H1 (cell line): ENCODE data around the gene TRIM14. TPM values are rescaled to one million over a fixed set of nuclear protein-coding genes. Genes with fewer than 3 reads are reported as not detected.

Experiments
- CTCF ChIA-PET: fragments of 300-600 bp; sonication (Branson Sonifier 250); formaldehyde crosslinking; loops from one replicate; lab custom pipeline; 2021; ENCODE audit not compliant: partially characterized antibody; lab: Charles Lee
- POLR2A ChIA-PET: fragments of 300-600 bp; sonication (Branson Sonifier 250); formaldehyde crosslinking; loops from one replicate; lab custom pipeline; 2021; ENCODE audit warnings: inconsistent platforms; ENCODE audit not compliant: partially characterized antibody; lab: Charles Lee
- DNase-seq, 2 experiments: peaks; one replicate each; pipeline versions ENCODE4 v3.0.0 to v3.0.0-alpha.2; 2010 to 2022; ENCODE audit warnings: low spot score in 2 of 2, low read depth in 1 of 2, mixed read lengths in 1 of 2
- FAIRE-seq: peaks from 2 replicates; lab custom pipeline; 2011; peaks lifted over from hg19 to GRCh38; lab: Jason Lieb, UNC
- H2AFZ ChIP-seq: 2 replicates; pipeline ENCODE4 v1.8.1; 2012; ENCODE audit warnings: low read length, inconsistent platforms
- H2AK5ac ChIP-seq: 2 replicates; pipeline ENCODE4 v1.6.1; 2013; ENCODE audit warnings: low read depth, low read length
- H2BK120ac ChIP-seq: replicated peaks from 2 replicates; pipeline ENCODE3; 2013; ENCODE audit warnings: low read depth, low read length, inconsistent platforms
- H2BK12ac ChIP-seq: 2 replicates; pipeline ENCODE4 v1.6.1; 2013; ENCODE audit warnings: low read depth, low read length
- H2BK15ac ChIP-seq: 2 replicates; pipeline ENCODE4 v1.6.1; 2013; ENCODE audit warnings: low read length
- H2BK20ac ChIP-seq: 2 replicates; pipeline ENCODE4 v1.6.1; 2013; ENCODE audit warnings: low read length
- H2BK5ac ChIP-seq: 2 replicates; pipeline ENCODE4 v1.6.1; 2013; ENCODE audit warnings: low read depth, low read length
- H3K14ac ChIP-seq: 2 replicates; pipeline ENCODE4 v1.6.1; 2013; ENCODE audit warnings: inconsistent platforms; ENCODE audit not compliant: insufficient read length
- H3K18ac ChIP-seq: 2 replicates; pipeline ENCODE4 v1.6.1; 2013; ENCODE audit warnings: low read length; ENCODE audit errors: extremely low read depth
- H3K23ac ChIP-seq: 2 replicates; pipeline ENCODE4 v1.6.1; 2013; ENCODE audit warnings: inconsistent platforms; ENCODE audit not compliant: insufficient read length
- H3K23me2 ChIP-seq: 2 replicates; pipeline ENCODE4 v1.6.1; 2013; ENCODE audit warnings: low read depth, low read length
- H3K27ac ChIP-seq: 2 replicates; pipeline ENCODE4 v1.6.1; 2011; ENCODE audit warnings: low read depth, low read length, inconsistent platforms
- H3K27me3 ChIP-seq, 4 experiments: replicated peaks in 1 of 4; 1 replicate in 1 of 4; 2 replicates in 3 of 4; pipeline versions ENCODE4 v1.6.1 to v1.8.1; 2011 to 2013; ENCODE audit warnings: low read length in 3 of 4, mild to moderate bottlenecking in 3 of 4, inconsistent platforms in 2 of 4, mixed read lengths in 2 of 4, moderate library complexity in 1 of 4; ENCODE audit not compliant: control insufficient read depth in 3 of 4, insufficient read depth in 3 of 4; ENCODE audit errors: extremely low read depth in 1 of 4
- H3K36me3 ChIP-seq, 4 experiments: 2 replicates each; pipeline versions ENCODE4 v1.6.1 to v1.8.1; 2011 to 2013; ENCODE audit warnings: mild to moderate bottlenecking in 4 of 4, low read length in 3 of 4, moderate library complexity in 2 of 4, control low read depth in 1 of 4, inconsistent platforms in 1 of 4; ENCODE audit not compliant: insufficient read depth in 4 of 4, control insufficient read depth in 2 of 4
- H3K4ac ChIP-seq: replicated peaks from 2 replicates; pipeline ENCODE3; 2013; ENCODE audit warnings: low read length, low read depth, mixed read lengths, inconsistent platforms; ENCODE audit not compliant: insufficient read length
- H3K4me1 ChIP-seq, 4 experiments: replicated peaks in 1 of 4; 1 replicate in 1 of 4; 2 replicates in 3 of 4; pipeline versions ENCODE4 v1.6.1 to v1.8.1; 2011 to 2013; ENCODE audit warnings: low read length in 3 of 4, inconsistent platforms in 2 of 4, mixed read lengths in 1 of 4; ENCODE audit not compliant: insufficient read depth in 4 of 4, control insufficient read depth in 3 of 4
- H3K4me2 ChIP-seq, 2 experiments: 2 replicates each; pipeline versions ENCODE4 v1.6.1 to v1.8.1; 2011 to 2013; ENCODE audit warnings: low read depth in 2 of 2, low read length in 2 of 2, control low read depth in 1 of 2, inconsistent platforms in 1 of 2, mild to moderate bottlenecking in 1 of 2; ENCODE audit not compliant: insufficient read depth in 1 of 2
- H3K4me3 ChIP-seq, 4 experiments: fragments of 200-600, 300-600 bp in 1 of 4; sonication (generic), shearing (Covaris generic), sonication (Bioruptor Twin) in 1 of 4; 2 replicates each; pipeline versions ENCODE4 v1.5.1 to v1.8.1; 2011 to 2016; ENCODE audit warnings: low read length in 4 of 4, low read depth in 3 of 4, control low read depth in 2 of 4, inconsistent platforms in 2 of 4, mild to moderate bottlenecking in 2 of 4, mixed read lengths in 1 of 4, moderate library complexity in 1 of 4; ENCODE audit not compliant: insufficient read depth in 2 of 4; ENCODE audit errors: extremely low read depth in 1 of 4
- H3K56ac ChIP-seq: replicated peaks from 2 replicates; pipeline ENCODE3; 2013; ENCODE audit warnings: low read depth, mild to moderate bottlenecking, mixed read lengths, low read length, inconsistent platforms; ENCODE audit not compliant: insufficient read length
- H3K79me1 ChIP-seq: 2 replicates; pipeline ENCODE4 v1.6.1; 2013; ENCODE audit warnings: low read depth, low read length, control low read depth
- H3K79me2 ChIP-seq, 2 experiments: 2 replicates each; pipeline versions ENCODE4 v1.6.1 to v1.8.1; 2012 to 2013; ENCODE audit warnings: low read length in 2 of 2, mild to moderate bottlenecking in 2 of 2, inconsistent platforms in 1 of 2; ENCODE audit not compliant: insufficient read depth in 2 of 2, control insufficient read depth in 1 of 2
- H3K9ac ChIP-seq, 4 experiments: replicated peaks in 1 of 4; 1 replicate in 1 of 4; 2 replicates in 3 of 4; pipeline versions ENCODE4 v1.6.1 to v1.8.1; 2011 to 2013; ENCODE audit warnings: low read depth in 3 of 4, low read length in 3 of 4, control low read depth in 2 of 4, mild to moderate bottlenecking in 2 of 4, moderate library complexity in 2 of 4, inconsistent platforms in 1 of 4; ENCODE audit errors: extremely low read depth in 1 of 4
- H3K9me3 ChIP-seq, 2 experiments: 2 replicates each; pipeline versions ENCODE4 v1.6.1 to v1.8.1; 2012 to 2013; ENCODE audit warnings: mild to moderate bottlenecking in 2 of 2, moderate library complexity in 2 of 2, control low read depth in 1 of 2, inconsistent platforms in 1 of 2, low read depth in 1 of 2, low read length in 1 of 2, mixed read lengths in 1 of 2; ENCODE audit not compliant: insufficient read depth in 2 of 2
- H4K20me1 ChIP-seq, 2 experiments: replicated peaks in 1 of 2; 2 replicates each; pipeline versions ENCODE3 to v1.8.1; 2011 to 2013; ENCODE audit warnings: inconsistent platforms in 2 of 2, low read length in 2 of 2, mild to moderate bottlenecking in 1 of 2; ENCODE audit not compliant: insufficient read depth in 2 of 2, control insufficient read depth in 1 of 2
- H4K5ac ChIP-seq: 2 replicates; pipeline ENCODE4 v1.6.1; 2013; ENCODE audit warnings: low read length, low read depth, mixed read lengths, inconsistent platforms; ENCODE audit not compliant: insufficient read length
- H4K8ac ChIP-seq: 2 replicates; pipeline ENCODE4 v1.8.0; 2013; ENCODE audit warnings: mild to moderate bottlenecking, moderate library complexity, low read length, inconsistent platforms; ENCODE audit not compliant: insufficient read depth; ENCODE audit errors: extremely low read depth
- H4K91ac ChIP-seq: replicated peaks from 2 replicates; pipeline ENCODE3; 2013; ENCODE audit warnings: low read length, mixed read lengths, inconsistent platforms; ENCODE audit not compliant: insufficient read length
- BRCA1 ChIP-seq: IDR thresholded peaks from 2 replicates; pipeline ENCODE4 v1.6.1; 2012; ENCODE audit warnings: low read depth, low read length, improper control_type of control experiment
- CTCF ChIP-seq, 3 experiments: IDR thresholded peaks; 1 replicate in 2 of 3; 2 replicates in 1 of 3; pipeline versions ENCODE4 v1.5.1 to v1.6.1; 2011; ENCODE audit warnings: low read length in 3 of 3, mild to moderate bottlenecking in 3 of 3, inconsistent platforms in 2 of 3, low read depth in 1 of 3, moderate library complexity in 1 of 3; ENCODE audit not compliant: insufficient read depth in 1 of 3; ENCODE audit errors: control extremely low read depth in 1 of 3
- FOSL1 ChIP-seq: IDR thresholded peaks from 2 replicates; pipeline ENCODE4 v1.6.1; 2011; ENCODE audit warnings: mild to moderate bottlenecking, low read depth, low read length, moderate library complexity; ENCODE audit not compliant: insufficient read depth
- HDAC2 ChIP-seq, 2 experiments: fragments of 300-600 bp in 1 of 2; sonication (generic) in 1 of 2; IDR thresholded peaks; 2 replicates each; pipeline ENCODE4 v1.6.1; 2011 to 2012; ENCODE audit warnings: low read depth in 2 of 2, low read length in 2 of 2, mild to moderate bottlenecking in 2 of 2, moderate library complexity in 2 of 2, borderline replicate concordance in 1 of 2, inconsistent platforms in 1 of 2
- RXRA ChIP-seq: IDR thresholded peaks from 2 replicates; pipeline ENCODE4 v1.6.1; 2011; ENCODE audit warnings: low read depth, mild to moderate bottlenecking, low read length, moderate library complexity; ENCODE audit not compliant: insufficient read depth
- SIX5 ChIP-seq: IDR thresholded peaks from 2 replicates; pipeline ENCODE4 v1.6.1; 2011; ENCODE audit warnings: mild to moderate bottlenecking, low read depth, low read length
- TBP ChIP-seq: IDR thresholded peaks from 2 replicates; pipeline ENCODE4 v1.6.1; 2011; ENCODE audit warnings: low read depth, low read length, improper control_type of control experiment
- TEAD4 ChIP-seq: IDR thresholded peaks from 2 replicates; pipeline ENCODE4 v1.6.1; 2012; ENCODE audit warnings: low read depth, low read length, inconsistent platforms, mixed read lengths
- ZNF274 ChIP-seq: IDR thresholded peaks from 2 replicates; pipeline ENCODE4 v1.7.0; 2012; ENCODE audit warnings: low read length, borderline replicate concordance; ENCODE audit errors: extremely low read depth
- WGBS, 2 experiments: shearing (Covaris generic) in 1 of 2; methylation state at CpG; one replicate each; pipeline versions ENCODE4 v1.1.6 to v1.1.7; 2013 to 2015; ENCODE audit warnings: low lambda C conversion rate in 2 of 2, mixed read lengths in 2 of 2, inconsistent platforms in 1 of 2, low coverage in 1 of 2, missing lambda C conversion rate in 1 of 2; ENCODE audit not compliant: insufficient replicate concordance in 2 of 2, insufficient coverage in 1 of 2, insufficient read length in 1 of 2; ENCODE audit errors: extremely low coverage in 1 of 2, missing lambda C conversion rate in 1 of 2; 5-methylcytosine and 5-hydroxymethylcytosine counted together
- polyA plus RNA-seq, 7 experiments: library from polyadenylated mRNA; depleted of rRNA in 3 of 7; stranded (reverse) in 5 of 7; unstranded in 2 of 7; fragments of >200 nt in 5 of 7; fragments of 200-250 nt in 2 of 7; gene quantifications; 1 replicate in 5 of 7; 2 replicates in 1 of 7; 4 replicates in 1 of 7; pipeline versions ENCODE4 v1.2.1 to v1.2.3, GENCODE V29; 2011 to 2013; ENCODE audit warnings: missing spikeins in 2 of 7, mixed read lengths in 2 of 7
- total RNA-seq: library from RNA; stranded (reverse); fragmentation: NEBNext Ultra II Directional; extraction: Animal tissue kit (Norgen Biotek cat#: 25700); gene quantifications from 2 replicates; pipeline ENCODE4 v1.2.1, GENCODE V29; 2021

Gene TRIM14
- total and polyA plus RNA-seq, 2 of the 8 experiments (the other 6 are each of a cell fraction or from before 2014, with no cell fraction given): 9.2 to 19.4 TPM

- Histone ChIP-seq H2BK15ac (no peak overlapping the region), H2BK120ac (no peak overlapping the region), H3K23me2 (no peaks in the 10 kb centered on the region), H2AK5ac (no peak overlapping the region), H3K9ac (no peak overlapping the region), H3K9me3 (no peaks in the 10 kb centered on the region), H3K79me1 (no peaks in the 10 kb centered on the region), H4K8ac (no peak overlapping the region), H2AFZ (no peak overlapping the region; the same call in 1 of the 2 replicates), H3K27ac (no peak overlapping the region), H3K18ac (no peak overlapping the region), H3K4me1 (no peaks in the 10 kb centered on the region), H3K36me3 (no peaks in the 10 kb centered on the region), H3K23ac (no peak overlapping the region), H3K27me3 (peaks cover 0 to 3% (median 0%) of the 10 kb centered on the region in 4 experiments; a peak in 1 of 7 replicates), H4K5ac (no peak overlapping the region), H2BK20ac (no peak overlapping the region), H4K20me1 (no peaks in the 10 kb centered on the region), H4K91ac (no peak overlapping the region), H2BK12ac (no peak overlapping the region), H3K56ac (no peak overlapping the region), H3K79me2 (no peaks in the 10 kb centered on the region), H3K4me3 (no peak overlapping the region), H3K4me2 (no peak overlapping the region), H3K4ac (no peak overlapping the region), H2BK5ac (no peak overlapping the region), H3K14ac (no peak overlapping the region)
- WGBS, 2 experiments: 88% methylated on average over 10 of the region's 10 CpGs; no CpG with 5 or more reads in 1 of the 2 experiments
- FAIRE-seq (no peak), DNase-seq (no peak)
- POLR2A ChIA-PET: interaction anchor here (0.9 kb wide), 1 partner anchor 18 kb away, joined by 3 read pairs; no protein-coding TSS in a partner anchor
- CTCF ChIA-PET: interaction anchor here (1.0 kb wide), 1 partner anchor 116 kb away, joined by 3 read pairs; no protein-coding TSS in a partner anchor
- TF ChIP-seq HDAC2 (IDR thresholded peaks at IDR 0.05; ENCODE audit: borderline replicate concordance in 1 of 2, low read depth in 2 of 2, low read length in 2 of 2) (no peak), TBP (no peak), FOSL1 (no peak), SIX5 (no peak), ZNF274 (no peak), TEAD4 (no peak), CTCF (IDR thresholded peaks at IDR 0.05; ENCODE audit: control extremely low read depth in 1 of 3, insufficient read depth in 1 of 3, low read depth in 1 of 3, low read length in 3 of 3) (no peak), BRCA1 (no peak), RXRA (no peak)
These were observed 79.4 kb downstream of the TRIM14 start for GRCh38 chr9:98039607-98040017.
